GM23338 (cell line): ENCODE results near the gene BCAS3. TPM values are rescaled to one million over a fixed set of nuclear protein-coding genes. Genes with fewer than 3 reads are reported as not detected.

ENCODE experiments used
- ATAC-seq: fragments of 200-7000 bp; cut with Tn5 transposase; 3 replicates; pipeline ENCODE4 v1.9.1; 2020
- DNase-seq: peaks from one replicate; pipeline ENCODE4 v3.0.0-alpha.2; 2015; ENCODE audit warnings: low spot score
- H2AFZ ChIP-seq: fragments of 200-600 bp; sonication (generic); 2 replicates; pipeline ENCODE4 v1.8.0; 2016; ENCODE audit warnings: antibody characterized with exemption, mild to moderate bottlenecking, moderate library complexity
- H3F3A ChIP-seq: fragments of 200-600 bp; sonication (generic); replicated peaks from 2 replicates; pipeline ENCODE4 v1.8.0; 2017; ENCODE audit warnings: antibody characterized with exemption, mixed run types, low read depth
- H3K27ac ChIP-seq: fragments of 200-600 bp; sonication (generic); 2 replicates; pipeline ENCODE4 v1.6.1; 2016; ENCODE audit warnings: low read depth
- H3K27me3 ChIP-seq: fragments of 200-600 bp; sonication (generic); 2 replicates; pipeline ENCODE4 v1.8.0; 2016; ENCODE audit warnings: mild to moderate bottlenecking, mixed run types, moderate library complexity; ENCODE audit not compliant: insufficient read depth
- H3K36me3 ChIP-seq: fragments of 200-600 bp; sonication (generic); 2 replicates; pipeline ENCODE4 v1.8.0; 2016; ENCODE audit warnings: mild to moderate bottlenecking; ENCODE audit not compliant: insufficient read depth
- H3K4me1 ChIP-seq: fragments of 200-600 bp; sonication (generic); 2 replicates; pipeline ENCODE4 v1.8.0; 2016; ENCODE audit warnings: mild to moderate bottlenecking, moderate library complexity; ENCODE audit not compliant: insufficient read depth
- H3K4me2 ChIP-seq: fragments of 200-600 bp; sonication (generic); 2 replicates; pipeline ENCODE4 v1.7.1; 2017; ENCODE audit warnings: mixed run types
- H3K4me3 ChIP-seq: fragments of 200-600 bp; sonication (generic); 2 replicates; pipeline ENCODE4 v1.6.1; 2016; ENCODE audit warnings: mixed run types
- H3K79me2 ChIP-seq: fragments of 200-600 bp; sonication (generic); replicated peaks from 2 replicates; pipeline ENCODE4 v1.8.0; 2017; ENCODE audit warnings: mild to moderate bottlenecking; ENCODE audit not compliant: insufficient read depth
- H3K9me2 ChIP-seq: fragments of 200-600 bp; sonication (generic); 2 replicates; pipeline ENCODE4 v1.8.0; 2017; ENCODE audit not compliant: insufficient read depth
- H4K20me1 ChIP-seq: fragments of 200-600 bp; sonication (generic); replicated peaks from 2 replicates; pipeline ENCODE4 v1.8.0; 2017; ENCODE audit warnings: mild to moderate bottlenecking; ENCODE audit not compliant: insufficient read depth
- H3K27ac Mint-ChIP-seq: 2 replicates; pipeline ENCODE4 v1.8.0; 2020; ENCODE audit warnings: inconsistent platforms, mild to moderate bottlenecking, moderate library complexity, mixed read lengths
- H3K27me3 Mint-ChIP-seq: 3 replicates; pipeline ENCODE4 v1.8.0; 2022; ENCODE audit warnings: low read depth, mild to moderate bottlenecking, moderate library complexity, mixed read lengths, inconsistent platforms; ENCODE audit not compliant: insufficient read depth, poor library complexity
- H3K36me3 Mint-ChIP-seq: 3 replicates; pipeline ENCODE4 v1.8.0; 2021; ENCODE audit warnings: low read depth, mild to moderate bottlenecking, inconsistent platforms, moderate library complexity, mixed read lengths
- H3K4me1 Mint-ChIP-seq: 3 replicates; pipeline ENCODE4 v1.8.0; 2020; ENCODE audit warnings: mild to moderate bottlenecking, inconsistent platforms, mixed read lengths
- H3K4me3 Mint-ChIP-seq: 3 replicates; pipeline ENCODE4 v1.8.0; 2021; ENCODE audit warnings: moderate library complexity, mild to moderate bottlenecking, inconsistent platforms, mixed read lengths
- H3K9me3 Mint-ChIP-seq: 3 replicates; pipeline ENCODE4 v1.8.0; 2020; ENCODE audit warnings: moderate library complexity, mild to moderate bottlenecking, inconsistent platforms, mixed read lengths
- CREB1 ChIP-seq: fragments of 250-450 bp; sonication (Bioruptor Pico); IDR thresholded peaks from 2 replicates; pipeline ENCODE4 v1.5.0; 2020; ENCODE audit warnings: low read depth, mild to moderate bottlenecking, moderate library complexity
- CTCF ChIP-seq, 2 experiments: fragments of 200-600 bp in 1 of 2; sonication (generic) in 1 of 2; conservative IDR thresholded peaks; 2 replicates each; pipeline versions ENCODE4 v1.5.1 to v1.6.1; 2016 to 2017; ENCODE audit warnings: antibody characterized with exemption in 2 of 2, low read depth in 2 of 2, mild to moderate bottlenecking in 2 of 2, moderate library complexity in 1 of 2
- EZH2 ChIP-seq: fragments of 200-600 bp; sonication (generic); IDR thresholded peaks from one replicate; pipeline ENCODE4 v1.8.0; 2017; ENCODE audit warnings: antibody characterized with exemption, mild to moderate bottlenecking, low read depth; ENCODE audit not compliant: unreplicated experiment
- EZH2phosphoT487 ChIP-seq: fragments of 200-600 bp; sonication (generic); IDR thresholded peaks from one replicate; pipeline ENCODE4 v1.8.1; 2018; ENCODE audit warnings: antibody characterized with exemption; ENCODE audit not compliant: unreplicated experiment
- ZNF331 ChIP-seq: fragments of 250-450 bp; sonication (Bioruptor Pico); IDR thresholded peaks from 2 replicates; pipeline ENCODE4 v1.5.0; 2020; ENCODE audit warnings: low read depth, mild to moderate bottlenecking, moderate library complexity
- ZNF462 ChIP-seq: fragments of 250-450 bp; sonication (Bioruptor Pico); IDR thresholded peaks from 2 replicates; pipeline ENCODE4 v1.5.0; 2020; ENCODE audit warnings: mild to moderate bottlenecking, moderate library complexity
- polyA plus RNA-seq: library from polyadenylated mRNA; unstranded; fragments of >200 nt; fragmentation: Nextera tagmentation; extraction: Ambion mirVana; gene quantifications from 2 replicates; pipeline ENCODE4 v1.2.1, GENCODE V29; 2016
- total RNA-seq: library from RNA; depleted of rRNA; stranded (reverse); fragments of >200 nt; shearing (Covaris generic); gene quantifications from 2 replicates; pipeline ENCODE4 v1.2.3, GENCODE V29; 2014

The BCAS3 gene
- total and polyA plus RNA-seq, 2 experiments from 2014 or later = 8.2 to 28.0 TPM

- TF ChIP-seq ZNF462 (CRISPR knock-in tag) (no peak), ZNF331 (CRISPR knock-in tag) (no peak), CTCF (conservative IDR thresholded peaks at IDR 0.05; ENCODE audit: low read depth in 2 of 2) (no peak), CREB1 (CRISPR knock-in tag) (no peak), EZH2 (no peak), EZH2phosphoT487 (no peak)
These were observed 452.7 kb downstream of the BCAS3 start (continued) for GRCh38 chr17:61130330-61130729.

GRCh38 chr17:61131585-61131984, 453.9 kb downstream of the BCAS3 start:
- Histone ChIP-seq H3K4me3 (no peak overlapping the region), H2AFZ (no peak overlapping the region), H3K4me2 (no peak overlapping the region), H3K36me3 (no peaks in the 10 kb centered on the region), H3K27ac (no peak overlapping the region), H3K79me2 (no peaks in the 10 kb centered on the region), H3K4me1 (no peaks in the 10 kb centered on the region), H4K20me1 (no peaks in the 10 kb centered on the region), H3K9me2 (no peaks in the 10 kb centered on the region), H3K27me3 (no peaks in the 10 kb centered on the region), H3F3A (no peaks in the 10 kb centered on the region)
- Mint-ChIP-seq H3K9me3 (no peaks in the 10 kb centered on the region), H3K36me3 (no peaks in the 10 kb centered on the region), H3K4me3 (no peak overlapping the region), H3K4me1 (no peaks in the 10 kb centered on the region), H3K27ac (no peak overlapping the region), H3K27me3 (no peaks in the 10 kb centered on the region)
- DNase-seq = no peak
- no peak for ATAC-seq
- 0 out of 4 replicates have a peak, but pooled peaks of 1 of the 2 experiments have one; percentile 6 for TF ChIP-seq CTCF (conservative IDR thresholded peaks at IDR 0.05; ENCODE audit: low read depth in 2 of 2)
- TF ChIP-seq CREB1 (CRISPR knock-in tag) = no peak
